HCT116 (cell line): ENCODE measurements around the gene PDE10A. TPM values are rescaled to one million over a fixed set of nuclear protein-coding genes. Genes with fewer than 3 reads are reported as not detected.

Source experiments
- ATAC-seq: fragments of 200-7000 bp; cut with Tn5 transposase; 2 replicates; pipeline ENCODE4 v1.9.1; 2020; ENCODE audit warnings: mild to moderate bottlenecking, moderate library complexity
- BruUV-seq: library from RNA; stranded (reverse); fragments of 400-500 nt; replicated peaks from 2 replicates; lab custom pipeline; 2021; lab: Mats Ljungman, UMichigan
- CTCF ChIA-PET: fragments of 300-600 bp; sonication (Branson Sonifier 250); formaldehyde crosslinking; loops from one replicate; lab custom pipeline; 2021; ENCODE audit warnings: antibody characterized with exemption; lab: Charles Lee
- POLR2A ChIA-PET: fragments of 300-600, 350-600 bp; sonication (Branson Sonifier 250); formaldehyde crosslinking; loops from one replicate; lab custom pipeline; 2021; ENCODE audit warnings: antibody characterized with exemption; lab: Charles Lee
- RAD21 ChIA-PET, 2 experiments: fragments of 300-600 bp; sonication (Branson Sonifier 250); formaldehyde crosslinking; loops; one replicate each; lab custom pipeline; 2023; ENCODE audit warnings: low total read pairs in 2 of 2; ENCODE audit not compliant: uncharacterized antibody in 2 of 2, unreplicated experiment in 2 of 2, low non-redundant PET in 1 of 2; lab: Charles Lee
- DNase-seq: peaks from one replicate; pipeline ENCODE4 v3.0.0-alpha.2; 2010; ENCODE audit warnings: low read depth, low spot score
- H2AFZ ChIP-seq: fragments of 200-600 bp; shearing (Covaris generic), sonication (generic); 2 replicates; pipeline ENCODE4 v1.6.1; 2017; ENCODE audit warnings: low read depth, mixed run types, mixed read lengths, antibody characterized with exemption, low read length; ENCODE audit not compliant: poor library complexity, severe bottlenecking
- H3K27ac ChIP-seq: 2 replicates; pipeline ENCODE4 v1.5.1; 2012; ENCODE audit warnings: low read depth, low read length
- H3K27me3 ChIP-seq: fragments of 200-600 bp; sonication (generic); 2 replicates; pipeline ENCODE4 v1.6.1; 2016; ENCODE audit warnings: mixed run types, low read length, mixed read lengths; ENCODE audit not compliant: insufficient read depth
- H3K36me3 ChIP-seq, 2 experiments: fragments of 200-500 bp in 1 of 2; fragments of 200-600 bp in 1 of 2; sonication (Bioruptor generic) in 1 of 2; sonication (generic) in 1 of 2; 2 replicates each; pipeline versions ENCODE4 v1.5.1 to v1.6.1; 2014 to 2016; ENCODE audit warnings: low read length in 2 of 2, inconsistent platforms in 1 of 2, mixed read lengths in 1 of 2, mixed run types in 1 of 2; ENCODE audit not compliant: insufficient read depth in 2 of 2, control insufficient read depth in 1 of 2
- H3K4me1 ChIP-seq, 2 experiments: fragments of 200-600 bp in 1 of 2; sonication (generic) in 1 of 2; 2 replicates each; pipeline versions ENCODE4 v1.5.1 to v1.6.1; 2012 to 2017; ENCODE audit warnings: low read length in 2 of 2, inconsistent platforms in 1 of 2, mild to moderate bottlenecking in 1 of 2, mixed read lengths in 1 of 2, mixed run types in 1 of 2, moderate library complexity in 1 of 2; ENCODE audit not compliant: insufficient read depth in 2 of 2, control insufficient read depth in 1 of 2
- H3K4me2 ChIP-seq: fragments of 200-600 bp; sonication (generic); 2 replicates; pipeline ENCODE4 v1.6.1; 2017; ENCODE audit warnings: mixed run types, low read length, mixed read lengths
- H3K4me3 ChIP-seq, 2 experiments: fragments of 200-600 bp in 1 of 2; sonication (generic) in 1 of 2; replicated peaks in 1 of 2; 2 replicates each; pipeline ENCODE4 v1.5.1; 2011 to 2016; ENCODE audit warnings: low read length in 2 of 2, control low read depth in 1 of 2, low read depth in 1 of 2, mild to moderate bottlenecking in 1 of 2, mixed read lengths in 1 of 2, mixed run types in 1 of 2
- H3K79me2 ChIP-seq: fragments of 200-600 bp; sonication (generic); 2 replicates; pipeline ENCODE4 v1.6.1; 2017; ENCODE audit warnings: mild to moderate bottlenecking, mixed run types, low read length, moderate library complexity, mixed read lengths; ENCODE audit not compliant: insufficient read depth
- H3K9ac ChIP-seq: fragments of 200-600 bp; sonication (generic); 2 replicates; pipeline ENCODE4 v1.6.1; 2016; ENCODE audit warnings: low read length, mixed read lengths
- H3K9me2 ChIP-seq: fragments of 200-600 bp; sonication (generic), shearing (Covaris generic); 2 replicates; pipeline ENCODE4 v1.6.1; 2017; ENCODE audit warnings: mixed run types, mild to moderate bottlenecking, moderate library complexity; ENCODE audit not compliant: insufficient read depth
- H3K9me3 ChIP-seq, 2 experiments: fragments of 200-500 bp in 1 of 2; fragments of 200-600 bp in 1 of 2; sonication (Bioruptor generic) in 1 of 2; sonication (generic) in 1 of 2; 2 replicates each; pipeline ENCODE4 v1.6.1; 2014 to 2017; ENCODE audit warnings: low read length in 2 of 2, mixed read lengths in 2 of 2, inconsistent platforms in 1 of 2, low read depth in 1 of 2, mild to moderate bottlenecking in 1 of 2, mixed run types in 1 of 2, moderate library complexity in 1 of 2; ENCODE audit not compliant: control insufficient read depth in 1 of 2, insufficient read depth in 1 of 2
- H4K20me1 ChIP-seq: fragments of 200-600 bp; sonication (generic), shearing (Covaris generic); 2 replicates; pipeline ENCODE4 v1.6.1; 2017; ENCODE audit warnings: mixed run types, mild to moderate bottlenecking, moderate library complexity; ENCODE audit not compliant: insufficient read depth
- CBX3 ChIP-seq: IDR thresholded peaks from 2 replicates; pipeline ENCODE4 v1.6.1; 2012; ENCODE audit warnings: low read depth
- CEBPB ChIP-seq: IDR thresholded peaks from 2 replicates; pipeline ENCODE4 v1.6.1; 2012; ENCODE audit warnings: low read depth
- EZH2 ChIP-seq: fragments of 200-600 bp; sonication (generic); IDR thresholded peaks from 2 replicates; pipeline ENCODE4 v1.6.1; 2017; ENCODE audit warnings: antibody characterized with exemption, mixed run types
- EZH2phosphoT487 ChIP-seq: fragments of 200-600 bp; IDR thresholded peaks from 2 replicates; pipeline ENCODE4 v1.6.1; 2018; ENCODE audit warnings: antibody characterized with exemption, borderline replicate concordance
- JUND ChIP-seq: IDR thresholded peaks from 2 replicates; pipeline ENCODE4 v1.6.1; 2012
- POLR2A ChIP-seq: IDR thresholded peaks from 2 replicates; pipeline ENCODE4 v1.7.0; 2011; ENCODE audit warnings: borderline replicate concordance; ENCODE audit not compliant: insufficient read depth, insufficient read length; ENCODE audit errors: extremely low read depth
- POLR2AphosphoS5 ChIP-seq: IDR thresholded peaks from 2 replicates; pipeline ENCODE4 v1.6.1; 2011; ENCODE audit warnings: mild to moderate bottlenecking, low read depth, low read length, moderate library complexity
- RAD21 ChIP-seq: IDR thresholded peaks from 2 replicates; pipeline ENCODE4 v1.6.1; 2012; ENCODE audit warnings: low read depth, mild to moderate bottlenecking
- SIN3A ChIP-seq: IDR thresholded peaks from 2 replicates; pipeline ENCODE4 v1.6.1; 2012; ENCODE audit warnings: low read depth
- SP1 ChIP-seq: IDR thresholded peaks from 2 replicates; pipeline ENCODE4 v1.6.1; 2012; ENCODE audit warnings: low read depth
- TCF7L2 ChIP-seq: IDR thresholded peaks from 2 replicates; pipeline ENCODE4 v1.7.0; 2011; ENCODE audit warnings: borderline replicate concordance, inconsistent platforms; ENCODE audit not compliant: insufficient read depth, insufficient read length; ENCODE audit errors: extremely low read depth
- ZNF274 ChIP-seq: fragments of 200-500 bp; sonication (Bioruptor generic); IDR thresholded peaks from 2 replicates; pipeline ENCODE4 v1.6.1; 2014; ENCODE audit warnings: mild to moderate bottlenecking, low read depth, low read length, inconsistent platforms
- intact Hi-C: fragments of 100-400 bp; cut with micrococcal nuclease; formaldehyde crosslinking; loops from 2 replicates; pipeline ENCODE4 v1.10.0; 2022
- total RNA-seq: library from RNA; stranded (reverse); gene quantifications from one replicate; pipeline ENCODE4 v1.2.1, GENCODE V29; 2021; ENCODE audit not compliant: unreplicated experiment
- TF ChIP-seq, protein P1 (sequence below), 3 experiments: fragments of 200-600 bp in 1 of 3; sonication (generic) in 1 of 3; IDR thresholded peaks in 2 of 3; conservative IDR thresholded peaks in 1 of 3; 2 replicates each; pipeline ENCODE4 v1.5.1; 2012 to 2017; ENCODE audit warnings: low read depth in 2 of 3, low read length in 2 of 3, antibody characterized with exemption in 1 of 3, borderline replicate concordance in 1 of 3, control low read depth in 1 of 3, mild to moderate bottlenecking in 1 of 3, mixed read lengths in 1 of 3, mixed run types in 1 of 3, moderate library complexity in 1 of 3; ENCODE audit not compliant: insufficient read depth in 1 of 3
- TF ChIP-seq, protein P2 (sequence below): IDR thresholded peaks from 2 replicates; pipeline ENCODE4 v1.6.1; 2012
- TF ChIP-seq, protein P3 (sequence below): IDR thresholded peaks from 2 replicates; pipeline ENCODE4 v1.6.1; 2012
- TF ChIP-seq, protein P4 (sequence below): IDR thresholded peaks from 2 replicates; pipeline ENCODE4 v1.6.1; 2012; ENCODE audit warnings: low read depth

Gene PDE10A
- total RNA-seq, 1 experiment from 2014 or later = 0.37 TPM

DNA sequence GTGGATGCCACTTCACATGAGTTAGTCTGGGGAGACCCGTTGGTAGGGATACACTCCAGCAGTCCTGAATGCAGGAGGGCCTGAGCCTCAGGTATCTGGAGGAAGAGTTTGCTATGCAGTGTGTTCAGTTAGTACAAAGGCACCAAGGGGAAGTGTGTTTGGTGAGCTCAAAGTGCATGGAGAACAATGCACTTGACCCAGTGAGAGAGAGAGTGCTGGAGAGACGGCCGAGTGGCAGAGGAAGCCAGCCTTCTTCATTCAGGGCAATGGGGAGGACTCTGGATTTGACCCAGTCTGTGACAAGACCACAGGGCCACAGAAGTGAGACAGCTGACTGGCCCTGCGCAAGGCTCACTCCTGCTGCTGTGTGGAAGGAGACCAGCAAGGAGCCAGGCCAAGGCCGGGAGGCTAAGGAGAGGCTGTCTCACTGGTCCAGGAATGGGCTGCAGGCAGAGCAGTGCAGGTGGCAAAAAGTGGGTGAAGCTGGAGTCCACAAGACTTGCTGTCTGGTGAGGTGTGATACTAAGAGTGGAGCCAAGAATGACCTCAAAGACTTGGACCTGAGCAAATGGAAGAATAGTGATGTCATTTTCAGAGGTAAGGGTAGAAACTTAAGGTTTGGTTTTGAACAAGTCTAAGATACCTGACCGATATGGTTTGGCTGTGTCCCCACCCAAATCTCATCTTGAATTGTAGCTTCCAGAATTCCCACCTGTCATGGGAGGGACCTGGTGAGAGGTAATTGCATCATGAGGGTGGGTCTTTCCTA lies 38.0 kb downstream of the PDE10A start:
- Histone ChIP-seq H2AFZ (no peak overlapping the region), H3K4me1 (no peaks in the 10 kb centered on the region), H3K9me2 (no peaks in the 10 kb centered on the region), H3K27me3 (no peaks in the 10 kb centered on the region), H4K20me1 (no peaks in the 10 kb centered on the region), H3K27ac (no peak overlapping the region), H3K4me2 (no peak overlapping the region), H3K36me3 (no peaks in the 10 kb centered on the region), H3K4me3 (no peak overlapping the region), H3K9me3 (no peaks in the 10 kb centered on the region; a peak in 1 of 4 replicates), H3K79me2 (no peaks in the 10 kb centered on the region), H3K9ac (no peak overlapping the region)
- ATAC-seq (no peak), DNase-seq (no peak)
- RAD21 ChIA-PET = no interaction called here
- POLR2A ChIA-PET = no interaction called here
- intact Hi-C loops = no loop called here
- CTCF ChIA-PET = no interaction called here
- TF ChIP-seq, protein P1, sequence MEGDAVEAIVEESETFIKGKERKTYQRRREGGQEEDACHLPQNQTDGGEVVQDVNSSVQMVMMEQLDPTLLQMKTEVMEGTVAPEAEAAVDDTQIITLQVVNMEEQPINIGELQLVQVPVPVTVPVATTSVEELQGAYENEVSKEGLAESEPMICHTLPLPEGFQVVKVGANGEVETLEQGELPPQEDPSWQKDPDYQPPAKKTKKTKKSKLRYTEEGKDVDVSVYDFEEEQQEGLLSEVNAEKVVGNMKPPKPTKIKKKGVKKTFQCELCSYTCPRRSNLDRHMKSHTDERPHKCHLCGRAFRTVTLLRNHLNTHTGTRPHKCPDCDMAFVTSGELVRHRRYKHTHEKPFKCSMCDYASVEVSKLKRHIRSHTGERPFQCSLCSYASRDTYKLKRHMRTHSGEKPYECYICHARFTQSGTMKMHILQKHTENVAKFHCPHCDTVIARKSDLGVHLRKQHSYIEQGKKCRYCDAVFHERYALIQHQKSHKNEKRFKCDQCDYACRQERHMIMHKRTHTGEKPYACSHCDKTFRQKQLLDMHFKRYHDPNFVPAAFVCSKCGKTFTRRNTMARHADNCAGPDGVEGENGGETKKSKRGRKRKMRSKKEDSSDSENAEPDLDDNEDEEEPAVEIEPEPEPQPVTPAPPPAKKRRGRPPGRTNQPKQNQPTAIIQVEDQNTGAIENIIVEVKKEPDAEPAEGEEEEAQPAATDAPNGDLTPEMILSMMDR (IDR thresholded peaks at IDR 0.05 in 2 of 3, conservative IDR thresholded peaks at IDR 0.05 in 1 of 3; ENCODE audit: borderline replicate concordance in 1 of 3, insufficient read depth in 1 of 3, low read depth in 2 of 3, low read length in 2 of 3) = no peak
- TF ChIP-seq, protein P2, sequence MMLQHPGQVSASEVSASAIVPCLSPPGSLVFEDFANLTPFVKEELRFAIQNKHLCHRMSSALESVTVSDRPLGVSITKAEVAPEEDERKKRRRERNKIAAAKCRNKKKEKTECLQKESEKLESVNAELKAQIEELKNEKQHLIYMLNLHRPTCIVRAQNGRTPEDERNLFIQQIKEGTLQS = no peak
- no peak for TF ChIP-seq EZH2phosphoT487
- TF ChIP-seq EZH2 = no peak
- no peak for TF ChIP-seq POLR2A
- TF ChIP-seq, protein P3, sequence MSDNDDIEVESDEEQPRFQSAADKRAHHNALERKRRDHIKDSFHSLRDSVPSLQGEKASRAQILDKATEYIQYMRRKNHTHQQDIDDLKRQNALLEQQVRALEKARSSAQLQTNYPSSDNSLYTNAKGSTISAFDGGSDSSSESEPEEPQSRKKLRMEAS = no peak
- no peak for TF ChIP-seq CEBPB
- TF ChIP-seq SIN3A = no peak
- no peak for TF ChIP-seq SP1
- TF ChIP-seq, protein P4, sequence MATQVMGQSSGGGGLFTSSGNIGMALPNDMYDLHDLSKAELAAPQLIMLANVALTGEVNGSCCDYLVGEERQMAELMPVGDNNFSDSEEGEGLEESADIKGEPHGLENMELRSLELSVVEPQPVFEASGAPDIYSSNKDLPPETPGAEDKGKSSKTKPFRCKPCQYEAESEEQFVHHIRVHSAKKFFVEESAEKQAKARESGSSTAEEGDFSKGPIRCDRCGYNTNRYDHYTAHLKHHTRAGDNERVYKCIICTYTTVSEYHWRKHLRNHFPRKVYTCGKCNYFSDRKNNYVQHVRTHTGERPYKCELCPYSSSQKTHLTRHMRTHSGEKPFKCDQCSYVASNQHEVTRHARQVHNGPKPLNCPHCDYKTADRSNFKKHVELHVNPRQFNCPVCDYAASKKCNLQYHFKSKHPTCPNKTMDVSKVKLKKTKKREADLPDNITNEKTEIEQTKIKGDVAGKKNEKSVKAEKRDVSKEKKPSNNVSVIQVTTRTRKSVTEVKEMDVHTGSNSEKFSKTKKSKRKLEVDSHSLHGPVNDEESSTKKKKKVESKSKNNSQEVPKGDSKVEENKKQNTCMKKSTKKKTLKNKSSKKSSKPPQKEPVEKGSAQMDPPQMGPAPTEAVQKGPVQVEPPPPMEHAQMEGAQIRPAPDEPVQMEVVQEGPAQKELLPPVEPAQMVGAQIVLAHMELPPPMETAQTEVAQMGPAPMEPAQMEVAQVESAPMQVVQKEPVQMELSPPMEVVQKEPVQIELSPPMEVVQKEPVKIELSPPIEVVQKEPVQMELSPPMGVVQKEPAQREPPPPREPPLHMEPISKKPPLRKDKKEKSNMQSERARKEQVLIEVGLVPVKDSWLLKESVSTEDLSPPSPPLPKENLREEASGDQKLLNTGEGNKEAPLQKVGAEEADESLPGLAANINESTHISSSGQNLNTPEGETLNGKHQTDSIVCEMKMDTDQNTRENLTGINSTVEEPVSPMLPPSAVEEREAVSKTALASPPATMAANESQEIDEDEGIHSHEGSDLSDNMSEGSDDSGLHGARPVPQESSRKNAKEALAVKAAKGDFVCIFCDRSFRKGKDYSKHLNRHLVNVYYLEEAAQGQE = no peak
- no peak for TF ChIP-seq ZNF274
- TF ChIP-seq CBX3 = no peak
- TF ChIP-seq JUND = no peak
- TF ChIP-seq TCF7L2 = no peak
- no peak for TF ChIP-seq POLR2AphosphoS5
- TF ChIP-seq RAD21 = no peak
- BruUV-seq = no TSS peak
